Measurements from ENCODE around the gene CHI3L1.

Gene CHI3L1

GRCh38 chr1:203176273-203177035 lies 10.1 kb downstream of the CHI3L1 start:
- Histone ChIP-seq H3K9me3 (ENCODE audit: control insufficient read depth in 1 of 2, low read length in 2 of 2) (no peaks in the 10 kb centered on the region), H3K27ac (ENCODE audit: low read depth, low read length) (no peak overlapping the region), H3K27me3 (ENCODE audit: control insufficient read depth in 1 of 2, insufficient read depth in 2 of 2, low read length in 2 of 2) (no peaks in the 10 kb centered on the region), H3K4me1 (ENCODE audit: control insufficient read depth in 1 of 2, insufficient read depth in 2 of 2, low read length in 2 of 2) (peaks cover 0 to 3% of the 10 kb centered on the region in 2 donors), H3K36me3 (ENCODE audit: control insufficient read depth in 1 of 2, insufficient read depth in 2 of 2, low read length in 2 of 2) (no peaks in the 10 kb centered on the region), H3K9ac (ENCODE audit: low read depth in 1 of 2, low read length in 2 of 2) (no peak overlapping the region), H3K4me3 (ENCODE audit: low read depth in 1 of 2, low read length in 2 of 2) (no peak overlapping the region)

- Histone ChIP-seq H3K27me3 (ENCODE audit: control insufficient read depth in 1 of 2, insufficient read depth in 2 of 2, low read length in 2 of 2) (no peaks in the 10 kb centered on the region), H3K9ac (ENCODE audit: low read depth in 1 of 2, low read length in 2 of 2) (no peak overlapping the region), H3K4me3 (ENCODE audit: low read depth in 1 of 2, low read length in 2 of 2) (no peak overlapping the region), H3K9me3 (ENCODE audit: control insufficient read depth in 1 of 2, low read length in 2 of 2) (no peaks in the 10 kb centered on the region), H3K4me1 (ENCODE audit: control insufficient read depth in 1 of 2, insufficient read depth in 2 of 2, low read length in 2 of 2) (peaks cover 0 to 3% of the 10 kb centered on the region in 2 donors), H3K36me3 (ENCODE audit: control insufficient read depth in 1 of 2, insufficient read depth in 2 of 2, low read length in 2 of 2) (no peaks in the 10 kb centered on the region), H3K27ac (ENCODE audit: low read depth, low read length) (no peak overlapping the region)
Measured at GRCh38 chr1:203175827-203176241, 10.7 kb downstream of the CHI3L1 start.

GRCh38 chr1:203175237-203175826 lies 11.2 kb downstream of the CHI3L1 start, which contains the start of gene MYBPH:
Gene MYBPH (minus strand): TSS chr1:203175826. CDS start chr1:203175755, 71 bp downstream.
- Histone ChIP-seq H3K9ac (ENCODE audit: low read depth in 1 of 2, low read length in 2 of 2) (no peak within 1 kb of the TSS), H3K4me1 (ENCODE audit: control insufficient read depth in 1 of 2, insufficient read depth in 2 of 2, low read length in 2 of 2) (peaks cover 0 to 3% of the 10 kb centered on the region in 2 donors), H3K4me3 (ENCODE audit: low read depth in 1 of 2, low read length in 2 of 2) (no peak within 1 kb of the TSS), H3K9me3 (ENCODE audit: control insufficient read depth in 1 of 2, low read length in 2 of 2) (no peaks in the 10 kb centered on the region), H3K27me3 (ENCODE audit: control insufficient read depth in 1 of 2, insufficient read depth in 2 of 2, low read length in 2 of 2) (no peaks in the 10 kb centered on the region), H3K27ac (ENCODE audit: low read depth, low read length) (no peak within 1 kb of the TSS), H3K36me3 (ENCODE audit: control insufficient read depth in 1 of 2, insufficient read depth in 2 of 2, low read length in 2 of 2) (no peaks in the 10 kb centered on the region)

- H3K27ac ChIP-seq (ENCODE audit: low read depth, low read length) = no peak overlapping the region
- no peaks in the 10 kb centered on the region for H3K27me3 ChIP-seq (ENCODE audit: control insufficient read depth in 1 of 2, insufficient read depth in 2 of 2, low read length in 2 of 2)
- peaks cover 0 to 3% of the 10 kb centered on the region in 2 donors for H3K4me1 ChIP-seq (ENCODE audit: control insufficient read depth in 1 of 2, insufficient read depth in 2 of 2, low read length in 2 of 2)
- H3K4me3 ChIP-seq (ENCODE audit: low read depth in 1 of 2, low read length in 2 of 2) = no peak overlapping the region
- no peaks in the 10 kb centered on the region for H3K9me3 ChIP-seq (ENCODE audit: control insufficient read depth in 1 of 2, low read length in 2 of 2)
- no peaks in the 10 kb centered on the region for H3K36me3 ChIP-seq (ENCODE audit: control insufficient read depth in 1 of 2, insufficient read depth in 2 of 2, low read length in 2 of 2)
- no peak overlapping the region for H3K9ac ChIP-seq (ENCODE audit: low read depth in 1 of 2, low read length in 2 of 2)
Measured at GRCh38 chr1:203174324-203174985, 12.0 kb downstream of the CHI3L1 start.

- H3K36me3 ChIP-seq (ENCODE audit: control insufficient read depth in 1 of 2, insufficient read depth in 2 of 2, low read length in 2 of 2) = no peaks in the 10 kb centered on the region
- H3K9ac ChIP-seq (ENCODE audit: low read depth in 1 of 2, low read length in 2 of 2) = no peak overlapping the region
- no peak overlapping the region for H3K27ac ChIP-seq (ENCODE audit: low read depth, low read length)
- H3K4me3 ChIP-seq (ENCODE audit: low read depth in 1 of 2, low read length in 2 of 2) = no peak overlapping the region
- no peaks in the 10 kb centered on the region for H3K27me3 ChIP-seq (ENCODE audit: control insufficient read depth in 1 of 2, insufficient read depth in 2 of 2, low read length in 2 of 2)
- peaks cover 0 to 3% of the 10 kb centered on the region in 2 donors for H3K4me1 ChIP-seq (ENCODE audit: control insufficient read depth in 1 of 2, insufficient read depth in 2 of 2, low read length in 2 of 2)
- H3K9me3 ChIP-seq (ENCODE audit: control insufficient read depth in 1 of 2, low read length in 2 of 2) = no peaks in the 10 kb centered on the region
Measured at GRCh38 chr1:203173566-203173965, 12.9 kb downstream of the CHI3L1 start.

GRCh38 chr1:203173011-203173555 lies 13.4 kb downstream of the CHI3L1 start:
- H3K36me3 ChIP-seq (ENCODE audit: control insufficient read depth in 1 of 2, insufficient read depth in 2 of 2, low read length in 2 of 2) = no peaks in the 10 kb centered on the region
- no peaks in the 10 kb centered on the region for H3K9me3 ChIP-seq (ENCODE audit: control insufficient read depth in 1 of 2, low read length in 2 of 2)
- no peak overlapping the region for H3K27ac ChIP-seq (ENCODE audit: low read depth, low read length)
- H3K4me3 ChIP-seq (ENCODE audit: low read depth in 1 of 2, low read length in 2 of 2) = no peak overlapping the region
- H3K4me1 ChIP-seq (ENCODE audit: control insufficient read depth in 1 of 2, insufficient read depth in 2 of 2, low read length in 2 of 2) = peaks cover 0 to 3% of the 10 kb centered on the region in 2 donors
- no peak overlapping the region for H3K9ac ChIP-seq (ENCODE audit: low read depth in 1 of 2, low read length in 2 of 2)
- H3K27me3 ChIP-seq (ENCODE audit: control insufficient read depth in 1 of 2, insufficient read depth in 2 of 2, low read length in 2 of 2) = no peaks in the 10 kb centered on the region

GRCh38 chr1:203172184-203173010 lies 14.1 kb downstream of the CHI3L1 start:
- H3K4me1 ChIP-seq (ENCODE audit: control insufficient read depth in 1 of 2, insufficient read depth in 2 of 2, low read length in 2 of 2) = peaks cover 0 to 3% of the 10 kb centered on the region in 2 donors
- no peaks in the 10 kb centered on the region for H3K9me3 ChIP-seq (ENCODE audit: control insufficient read depth in 1 of 2, low read length in 2 of 2)
- H3K4me3 ChIP-seq (ENCODE audit: low read depth in 1 of 2, low read length in 2 of 2) = no peak overlapping the region
- H3K27me3 ChIP-seq (ENCODE audit: control insufficient read depth in 1 of 2, insufficient read depth in 2 of 2, low read length in 2 of 2) = no peaks in the 10 kb centered on the region
- no peak overlapping the region for H3K27ac ChIP-seq (ENCODE audit: low read depth, low read length)
- no peak overlapping the region for H3K9ac ChIP-seq (ENCODE audit: low read depth in 1 of 2, low read length in 2 of 2)
- H3K36me3 ChIP-seq (ENCODE audit: control insufficient read depth in 1 of 2, insufficient read depth in 2 of 2, low read length in 2 of 2) = no peaks in the 10 kb centered on the region

GRCh38 chr1:203171341-203172183 lies 14.9 kb downstream of the CHI3L1 start:
- Histone ChIP-seq H3K4me3 (ENCODE audit: low read depth in 1 of 2, low read length in 2 of 2) (no peak overlapping the region), H3K27ac (ENCODE audit: low read depth, low read length) (no peak overlapping the region), H3K9ac (ENCODE audit: low read depth in 1 of 2, low read length in 2 of 2) (no peak overlapping the region), H3K4me1 (ENCODE audit: control insufficient read depth in 1 of 2, insufficient read depth in 2 of 2, low read length in 2 of 2) (no peaks in the 10 kb centered on the region), H3K9me3 (ENCODE audit: control insufficient read depth in 1 of 2, low read length in 2 of 2) (no peaks in the 10 kb centered on the region), H3K36me3 (ENCODE audit: control insufficient read depth in 1 of 2, insufficient read depth in 2 of 2, low read length in 2 of 2) (no peaks in the 10 kb centered on the region), H3K27me3 (ENCODE audit: control insufficient read depth in 1 of 2, insufficient read depth in 2 of 2, low read length in 2 of 2) (no peaks in the 10 kb centered on the region)
